HepG2 (cell line): Measurements from ENCODE around the gene PGPEP1. TPM values are rescaled to one million over a fixed set of nuclear protein-coding genes. Genes with fewer than 3 reads are reported as not detected.

ENCODE experiments used
- ATAD3A ChIP-seq: sonication (generic); formaldehyde crosslinking; IDR thresholded peaks from 2 replicates; pipeline ENCODE4 v1.4.0; 2020; ENCODE audit warnings: missing genetic modification reagents
- BRF2 ChIP-seq: sonication (generic); formaldehyde crosslinking; IDR thresholded peaks from 2 replicates; pipeline ENCODE4 v1.8.1; 2022; ENCODE audit warnings: mild to moderate bottlenecking, missing genetic modification reagents
- E2F1 ChIP-seq: sonication (generic); formaldehyde crosslinking; IDR thresholded peaks from 2 replicates; pipeline ENCODE4 v1.5.0; 2020; ENCODE audit warnings: missing genetic modification reagents
- FIP1L1 ChIP-seq: fragments of 200-400 bp; formaldehyde crosslinking; IDR thresholded peaks from 2 replicates; pipeline ENCODE4 v1.6.1; 2018; ENCODE audit warnings: low read depth, mild to moderate bottlenecking, low read length, moderate library complexity, borderline replicate concordance; ENCODE audit not compliant: insufficient read depth
- GATAD2A ChIP-seq: IDR thresholded peaks from 2 replicates; pipeline ENCODE4 v1.6.1; 2016
- GFI1 ChIP-seq: sonication (generic); formaldehyde crosslinking; IDR thresholded peaks from 2 replicates; pipeline ENCODE4 v1.5.0; 2020; ENCODE audit warnings: missing genetic modification reagents, mild to moderate bottlenecking, borderline replicate concordance
- MTF2 ChIP-seq: sonication (generic); formaldehyde crosslinking; IDR thresholded peaks from 2 replicates; pipeline ENCODE4 v1.5.0; 2020; ENCODE audit warnings: missing genetic modification reagents, borderline replicate concordance
- NRL ChIP-seq: sonication (generic); formaldehyde crosslinking; IDR thresholded peaks from 2 replicates; pipeline ENCODE4 v1.5.0; 2020; ENCODE audit warnings: missing genetic modification reagents, mild to moderate bottlenecking, moderate library complexity, borderline replicate concordance
- SIN3B ChIP-seq: fragments of 150-350 bp; IDR thresholded peaks from 2 replicates; pipeline ENCODE4 v1.6.1; 2014; ENCODE audit warnings: low read length
- SNAPC4 ChIP-seq: sonication (generic); formaldehyde crosslinking; IDR thresholded peaks from 2 replicates; pipeline ENCODE4 v1.4.0; 2020; ENCODE audit warnings: mild to moderate bottlenecking, missing genetic modification reagents
- THAP11 ChIP-seq: IDR thresholded peaks from 2 replicates; pipeline ENCODE4 v1.6.1; 2016; ENCODE audit warnings: missing biosample characterization, missing genetic modification reagents
- THAP8 ChIP-seq: sonication (generic); formaldehyde crosslinking; IDR thresholded peaks from 2 replicates; pipeline ENCODE4 v1.5.1; 2020; ENCODE audit warnings: missing genetic modification reagents, mild to moderate bottlenecking, borderline replicate concordance
- ZNF512B ChIP-seq: sonication (generic); formaldehyde crosslinking; IDR thresholded peaks from 2 replicates; pipeline ENCODE4 v1.5.1; 2020; ENCODE audit warnings: missing genetic modification reagents, mild to moderate bottlenecking, borderline replicate concordance
- ZNF674 ChIP-seq: sonication (generic); formaldehyde crosslinking; IDR thresholded peaks from 2 replicates; pipeline ENCODE4 v1.5.0; 2020; ENCODE audit warnings: low read depth, mild to moderate bottlenecking, missing genetic modification reagents
- ZNF720 ChIP-seq: sonication (generic); formaldehyde crosslinking; IDR thresholded peaks from 2 replicates; pipeline ENCODE4 v1.4.0; 2020; ENCODE audit warnings: missing genetic modification reagents
- ZSCAN22 ChIP-seq: sonication (generic); formaldehyde crosslinking; IDR thresholded peaks from 2 replicates; pipeline ENCODE4 v1.4.0; 2020; ENCODE audit warnings: mild to moderate bottlenecking, missing genetic modification reagents
- polyA plus RNA-seq, 8 experiments: library from polyadenylated mRNA; depleted of rRNA in 3 of 8; stranded (reverse) in 7 of 8; unstranded in 1 of 8; fragments of >200 nt; fragmentation: Illumina TruSeq in 4 of 8; extraction: Trizol in 4 of 8; gene quantifications; 2 replicates each; pipeline versions ENCODE4 v1.2.1 to v1.2.3, GENCODE V29; 2011 to 2016; ENCODE audit warnings: low read depth in 4 of 8, missing spikeins in 1 of 8, mixed read lengths in 1 of 8; ENCODE audit not compliant: insufficient read depth in 1 of 8
- total RNA-seq, 5 experiments: library from RNA; depleted of rRNA; stranded (reverse); fragments of >200 nt; fragmentation: Illumina TruSeq; extraction: Trizol; gene quantifications; 2 replicates each; pipeline ENCODE4 v1.2.3, GENCODE V29; 2016; ENCODE audit warnings: low read depth in 1 of 5

Gene PGPEP1
- total and polyA plus RNA-seq, 2 of the 13 experiments (the other 11 are each of a cell fraction or from before 2014, with no cell fraction given): 53.1 to 56.6 TPM

- no peak for TF ChIP-seq MTF2
- TF ChIP-seq GFI1 (CRISPR knock-in tag): no peak
- TF ChIP-seq FIP1L1: no peak
- no peak for TF ChIP-seq ZNF512B (CRISPR knock-in tag)
- no peak for TF ChIP-seq ZNF720 (CRISPR knock-in tag)
- no peak for TF ChIP-seq ATAD3A
- no peak for TF ChIP-seq THAP8 (CRISPR knock-in tag)
- TF ChIP-seq ZSCAN22 (CRISPR knock-in tag): no peak
- no peak for TF ChIP-seq NRL (CRISPR knock-in tag)
- TF ChIP-seq ZNF674 (CRISPR knock-in tag): no peak
- no peak for TF ChIP-seq THAP11
- no peak for TF ChIP-seq BRF2 (CRISPR knock-in tag)
- no peak for TF ChIP-seq SIN3B
- no peak for TF ChIP-seq SNAPC4 (CRISPR knock-in tag)
- TF ChIP-seq GATAD2A (CRISPR knock-in tag): no peak
- no peak for TF ChIP-seq E2F1 (CRISPR knock-in tag)
Measured at GRCh38 chr19:18292810-18293641, 47.4 kb upstream of the PGPEP1 start (continued).
